ENCODE data around the gene FFAR4. TPM values are rescaled to one million over a fixed set of nuclear protein-coding genes. Genes with fewer than 3 reads are reported as not detected.

The FFAR4 gene
- total RNA-seq, 1 donor from 2014 or later: not detected

GRCh38 chr10:93613126-93613525 lies 46.7 kb downstream of the FFAR4 start:
- Mint-ChIP-seq H3K4me3 (ENCODE audit: low read depth) (no peak overlapping the region), H3K27me3 (ENCODE audit: low read depth) (peaks cover 6% of the 10 kb centered on the region), H3K4me1 (ENCODE audit: low read depth) (no peaks in the 10 kb centered on the region), H3K27ac (no peak overlapping the region), H3K9me3 (no peaks in the 10 kb centered on the region), H3K36me3 (ENCODE audit: low read depth) (no peaks in the 10 kb centered on the region)
- intact Hi-C loops (cut with micrococcal nuclease): no loop called here
- no peak for DNase-seq (ENCODE audit: low spot score)

GRCh38 chr10:93614101-93614825 lies 47.8 kb downstream of the FFAR4 start:
- intact Hi-C loops (cut with micrococcal nuclease): no loop called here
- Mint-ChIP-seq H3K4me3 (ENCODE audit: low read depth) (no peak overlapping the region), H3K4me1 (ENCODE audit: low read depth) (no peaks in the 10 kb centered on the region), H3K27ac (no peak overlapping the region), H3K27me3 (ENCODE audit: low read depth) (peaks cover 1% of the 10 kb centered on the region), H3K36me3 (ENCODE audit: low read depth) (no peaks in the 10 kb centered on the region), H3K9me3 (no peaks in the 10 kb centered on the region)
- no peak for DNase-seq (ENCODE audit: low spot score)

DNA sequence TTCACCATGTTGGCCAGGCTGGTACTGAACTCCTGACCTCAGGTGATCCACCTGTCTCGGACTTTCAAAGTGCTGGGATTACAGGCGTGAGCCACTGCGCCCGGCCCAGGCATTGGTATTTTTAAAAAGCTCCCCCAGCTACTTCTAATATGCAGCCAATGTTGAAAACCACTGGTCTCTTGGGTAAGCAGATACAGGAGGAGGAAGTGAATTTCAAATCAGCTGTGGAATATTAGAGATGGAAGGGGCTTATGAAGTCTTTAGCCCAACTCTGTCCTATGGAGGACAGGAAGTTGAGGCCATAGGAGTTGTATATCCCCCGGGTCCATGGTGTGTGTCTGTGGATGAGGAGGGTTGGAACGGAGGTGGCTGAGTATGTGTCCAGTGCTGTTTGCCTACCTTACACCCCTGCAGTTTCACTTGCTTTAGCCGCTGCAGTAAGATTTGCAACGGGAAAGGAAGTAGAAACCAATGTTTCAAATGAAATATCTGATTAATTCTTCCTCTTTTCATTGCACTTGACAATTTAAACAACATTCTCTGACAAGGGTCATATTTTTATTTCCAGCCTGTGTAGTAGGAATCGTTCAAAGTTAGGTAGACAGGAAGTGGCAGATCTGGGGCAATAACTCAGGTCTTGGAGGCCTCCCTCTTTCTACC lies 49.2 kb downstream of the FFAR4 start:
- Mint-ChIP-seq H3K27ac (no peak overlapping the region), H3K9me3 (no peaks in the 10 kb centered on the region), H3K27me3 (ENCODE audit: low read depth) (peaks cover 3% of the 10 kb centered on the region), H3K4me1 (ENCODE audit: low read depth) (no peaks in the 10 kb centered on the region), H3K36me3 (ENCODE audit: low read depth) (no peaks in the 10 kb centered on the region), H3K4me3 (ENCODE audit: low read depth) (no peak overlapping the region)
- intact Hi-C loops (cut with micrococcal nuclease): no loop called here
- DNase-seq (ENCODE audit: low spot score): no peak

DNA sequence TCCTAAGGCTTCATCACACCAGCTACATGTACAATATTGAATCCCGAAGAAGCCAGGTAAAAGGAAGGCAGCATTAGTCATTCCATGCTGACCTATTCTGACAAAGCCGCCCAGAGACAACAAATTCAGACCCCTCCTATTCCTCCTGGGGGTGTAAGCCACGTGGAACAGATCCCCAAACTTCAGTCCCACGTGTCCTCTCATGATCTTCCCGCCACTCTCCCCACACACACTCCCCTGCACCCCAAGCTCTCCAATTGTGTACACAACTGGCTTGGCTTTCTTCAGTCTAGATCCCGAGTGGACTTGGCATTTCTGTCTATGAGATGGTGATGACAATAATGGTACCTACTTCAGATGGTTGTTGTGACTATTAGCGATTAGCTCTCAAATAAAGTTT lies 54.5 kb downstream of the FFAR4 start:
- H3K27ac Mint-ChIP-seq: no peak overlapping the region
- no peak for DNase-seq (ENCODE audit: low spot score)
- H3K9me3 Mint-ChIP-seq: no peaks in the 10 kb centered on the region
- intact Hi-C loops (cut with micrococcal nuclease): no loop called here
- H3K4me3 Mint-ChIP-seq (ENCODE audit: low read depth): no peak overlapping the region
- peaks cover 13% of the 10 kb centered on the region for H3K27me3 Mint-ChIP-seq (ENCODE audit: low read depth)
- H3K4me1 Mint-ChIP-seq (ENCODE audit: low read depth): no peaks in the 10 kb centered on the region
- no peaks in the 10 kb centered on the region for H3K36me3 Mint-ChIP-seq (ENCODE audit: low read depth)

DNA sequence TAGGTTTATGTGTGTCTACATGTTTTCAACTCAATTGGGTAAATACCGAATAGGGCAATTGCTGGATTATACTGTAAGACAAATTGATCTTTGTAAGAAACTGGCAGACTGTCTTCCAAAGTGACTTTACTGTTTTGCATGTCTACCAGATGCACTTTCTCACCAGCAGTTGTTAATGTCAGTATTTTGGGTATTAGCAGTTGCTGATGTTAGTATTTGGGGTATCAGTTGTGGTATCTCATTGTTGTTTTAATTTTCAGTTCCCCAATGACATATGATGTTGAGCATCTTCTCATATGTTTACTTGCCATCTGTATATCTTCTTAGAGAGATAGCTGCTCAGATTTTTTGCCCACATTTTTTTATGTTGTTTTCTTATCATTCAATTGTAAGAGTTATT lies 56.5 kb downstream of the FFAR4 start:
- Mint-ChIP-seq H3K4me3 (ENCODE audit: low read depth) (no peak overlapping the region), H3K36me3 (ENCODE audit: low read depth) (no peaks in the 10 kb centered on the region), H3K27me3 (ENCODE audit: low read depth) (peaks cover 13% of the 10 kb centered on the region), H3K4me1 (ENCODE audit: low read depth) (no peaks in the 10 kb centered on the region), H3K9me3 (no peaks in the 10 kb centered on the region), H3K27ac (no peak overlapping the region)
- intact Hi-C loops (cut with micrococcal nuclease): no loop called here
- no peak for DNase-seq (ENCODE audit: low spot score)

- H3K4me1 Mint-ChIP-seq (ENCODE audit: low read depth): no peaks in the 10 kb centered on the region
- DNase-seq (ENCODE audit: low spot score): no peak
- no peak overlapping the region for H3K4me3 Mint-ChIP-seq (ENCODE audit: low read depth)
- H3K27ac Mint-ChIP-seq: no peak overlapping the region
- no peaks in the 10 kb centered on the region for H3K36me3 Mint-ChIP-seq (ENCODE audit: low read depth)
- intact Hi-C loops (cut with micrococcal nuclease): no loop called here
- H3K9me3 Mint-ChIP-seq: no peaks in the 10 kb centered on the region
- peaks cover 4% of the 10 kb centered on the region for H3K27me3 Mint-ChIP-seq (ENCODE audit: low read depth)
Observed at GRCh38 chr10:93628858-93629257, 62.4 kb downstream of the FFAR4 start.

- Mint-ChIP-seq H3K27me3 (ENCODE audit: low read depth) (peaks cover 3% of the 10 kb centered on the region), H3K27ac (no peak overlapping the region), H3K9me3 (no peaks in the 10 kb centered on the region), H3K4me1 (ENCODE audit: low read depth) (no peaks in the 10 kb centered on the region), H3K36me3 (ENCODE audit: low read depth) (no peaks in the 10 kb centered on the region), H3K4me3 (ENCODE audit: low read depth) (no peak overlapping the region)
- intact Hi-C loops (cut with micrococcal nuclease): no loop called here
- DNase-seq (ENCODE audit: low spot score): no peak
Observed at GRCh38 chr10:93629647-93630305, 63.3 kb downstream of the FFAR4 start.

- H3K27me3 Mint-ChIP-seq (ENCODE audit: low read depth): no peaks in the 10 kb centered on the region
- no peak overlapping the region for H3K27ac Mint-ChIP-seq
- no peak for DNase-seq (ENCODE audit: low spot score)
- no peaks in the 10 kb centered on the region for H3K36me3 Mint-ChIP-seq (ENCODE audit: low read depth)
- H3K4me3 Mint-ChIP-seq (ENCODE audit: low read depth): no peak overlapping the region
- intact Hi-C loops (cut with micrococcal nuclease): no loop called here
- no peaks in the 10 kb centered on the region for H3K4me1 Mint-ChIP-seq (ENCODE audit: low read depth)
- H3K9me3 Mint-ChIP-seq: no peaks in the 10 kb centered on the region
Observed at GRCh38 chr10:93630625-93631557, 64.4 kb downstream of the FFAR4 start.

Other genes starting within 250 kb of the FFAR4 start
- gene MYOF, start 84.3 kb upstream of the FFAR4 start, total RNA-seq: 32.5 and 33.2 TPM in 2 replicates
- gene CEP55, start 70.1 kb upstream of the FFAR4 start, total RNA-seq: 72.6 and 76.1 TPM in 2 replicates
- not detected in 2 replicates for gene RBP4, start 34.6 kb downstream of the FFAR4 start, total RNA-seq
- not detected in 2 replicates for gene PDE6C, start 45.9 kb downstream of the FFAR4 start, total RNA-seq
- 18.6 and 20.7 TPM in 2 replicates for gene FRA10AC1, start 135.9 kb downstream of the FFAR4 start, total RNA-seq
- not detected in 2 replicates for gene LGI1, start 191.3 kb downstream of the FFAR4 start, total RNA-seq